Lower lobe of right lung (tissue), 2 donors: Measurements from ENCODE around the gene KRT74. TPM values are rescaled to one million over a fixed set of nuclear protein-coding genes. Genes with fewer than 3 reads are reported as not detected.

Experiments
- ATAC-seq, 2 donors: fragments of 200-7000 bp; cut with Tn5 transposase; one replicate each; pipeline ENCODE4 v1.9.1; 2020 to 2022; ENCODE audit warnings: mild to moderate bottlenecking in 2 of 2, moderate library complexity in 2 of 2
- DNase-seq: peaks from one replicate; pipeline ENCODE4 v3.0.0-alpha.2; 2020
- H3K27ac ChIP-seq: fragments of 200-600 bp; one replicate; pipeline ENCODE4 v1.8.0; 2022
- H3K27me3 ChIP-seq: fragments of 200-600 bp; one replicate; pipeline ENCODE4 v1.8.0; 2022; ENCODE audit warnings: low read depth
- H3K36me3 ChIP-seq: fragments of 200-600 bp; one replicate; pipeline ENCODE4 v1.8.0; 2022; ENCODE audit warnings: mild to moderate bottlenecking
- H3K4me1 ChIP-seq: fragments of 200-600 bp; one replicate; pipeline ENCODE4 v1.8.0; 2022
- H3K4me3 ChIP-seq: fragments of 200-600 bp; one replicate; pipeline ENCODE4 v1.8.0; 2022; ENCODE audit warnings: mild to moderate bottlenecking
- H3K9me3 ChIP-seq: fragments of 200-600 bp; one replicate; pipeline ENCODE4 v1.8.0; 2022
- CTCF ChIP-seq: fragments of 200-600 bp; IDR thresholded peaks from one replicate; pipeline ENCODE4 v1.8.0; 2022; ENCODE audit warnings: antibody characterized with exemption, mild to moderate bottlenecking
- intact Hi-C: fragments of 100-400 bp; cut with DNase I; formaldehyde crosslinking; loops from one replicate; pipeline ENCODE4 v1.11.0; 2022
- total RNA-seq: library from RNA; stranded (reverse); fragmentation: NEBNext Ultra II Directional; extraction: Animal tissue kit (Norgen Biotek cat#: 25700); gene quantifications from one replicate; pipeline ENCODE4 v1.2.1, GENCODE V29; 2021
- donor health status: DM: no; HTN: yes; CAD: no; lungs with severe emphysema.

KRT74 gene
- total RNA-seq, 1 donor from 2014 or later = not detected

GRCh38 chr12:52602552-52602951, 28.9 kb upstream of the KRT74 start:
- no peaks in the 10 kb centered on the region for H3K36me3 ChIP-seq
- intact Hi-C loops = no loop called here
- H3K4me3 ChIP-seq = no peak overlapping the region
- H3K9me3 ChIP-seq = no peaks in the 10 kb centered on the region
- H3K27me3 ChIP-seq = peaks cover 35% of the 10 kb centered on the region
- no peaks in the 10 kb centered on the region for H3K4me1 ChIP-seq
- no peak for TF ChIP-seq CTCF
- DNase-seq (no peak), ATAC-seq (no peak)
- H3K27ac ChIP-seq = no peak overlapping the region

GRCh38 chr12:52601671-52602070, 28.0 kb upstream of the KRT74 start:
- H3K9me3 ChIP-seq = no peaks in the 10 kb centered on the region
- DNase-seq (no peak), ATAC-seq (no peak)
- TF ChIP-seq CTCF = no peak
- no peaks in the 10 kb centered on the region for H3K4me1 ChIP-seq
- H3K36me3 ChIP-seq = no peaks in the 10 kb centered on the region
- intact Hi-C loops = no loop called here
- H3K4me3 ChIP-seq = no peak overlapping the region
- H3K27me3 ChIP-seq = peaks cover 35% of the 10 kb centered on the region
- H3K27ac ChIP-seq = no peak overlapping the region

GRCh38 chr12:52600941-52601481, 27.4 kb upstream of the KRT74 start, which contains the start of gene KRT72:
Gene KRT72 (minus strand): TSS chr12:52601463. CDS start chr12:52601452, 11 bp downstream.
- ATAC-seq (no peak), DNase-seq (no peak)
- no peak within 1 kb of the TSS for H3K27ac ChIP-seq
- no peak within 1 kb of the TSS for H3K4me3 ChIP-seq
- no peaks in the 10 kb centered on the region for H3K4me1 ChIP-seq
- no peak for TF ChIP-seq CTCF
- no peaks in the 10 kb centered on the region for H3K9me3 ChIP-seq
- H3K36me3 ChIP-seq = no peaks in the 10 kb centered on the region
- peaks cover 35% of the 10 kb centered on the region for H3K27me3 ChIP-seq
- intact Hi-C loops = no loop called here

- H3K36me3 ChIP-seq = no peaks in the 10 kb centered on the region
- H3K4me1 ChIP-seq = no peaks in the 10 kb centered on the region
- H3K27me3 ChIP-seq = peaks cover 35% of the 10 kb centered on the region
- H3K9me3 ChIP-seq = no peaks in the 10 kb centered on the region
- H3K27ac ChIP-seq = no peak overlapping the region
- no peak for DNase-seq
- intact Hi-C loops = no loop called here
- no peak for ATAC-seq
- no peak for TF ChIP-seq CTCF
- no peak overlapping the region for H3K4me3 ChIP-seq
These were observed 26.8 kb upstream of the KRT74 start for GRCh38 chr12:52600475-52600874.

- ATAC-seq = no peak
- no peak for DNase-seq
- Histone ChIP-seq H3K9me3 (no peaks in the 10 kb centered on the region), H3K36me3 (no peaks in the 10 kb centered on the region), H3K4me1 (no peaks in the 10 kb centered on the region), H3K4me3 (no peak overlapping the region), H3K27ac (no peak overlapping the region), H3K27me3 (peaks cover 35% of the 10 kb centered on the region)
- intact Hi-C loops = no loop called here
- TF ChIP-seq CTCF = no peak
These were observed 26.4 kb upstream of the KRT74 start for GRCh38 chr12:52600071-52600470.
